COLO668 (cell line): ENCODE data around the gene NR2C2AP.

ENCODE experiments used
- DNase-seq: peaks from one replicate; lab custom pipeline; 2025; ENCODE audit not compliant: unreplicated experiment; lab: John Stamatoyannopoulos, UW

The NR2C2AP gene

GRCh38 chr19:19152668-19153384 lies 50.4 kb downstream of the NR2C2AP start:
- DNase-seq, result no peak

- DNase-seq, result no peak
Measured at GRCh38 chr19:19151418-19151817, 51.8 kb downstream of the NR2C2AP start.
